Stimulated activated CD4-positive, alpha-beta T cell treated with anti-CD3 and anti-CD28 coated beads, Interleukin-1b, Interleukin-23, amount 100 ng/mL, for 48 hours (primary cell): ENCODE data around the gene PDGFC.
"Not testable (repeated sequence)": the region's sequence is repeated elsewhere in the genome, so short reads cannot be mapped to it uniquely, and the experiment has no call there.

Experiments used
- DNase-seq: peaks from one replicate; pipeline ENCODE4 v3.0.0-alpha.2; 2020

PDGFC gene

DNA sequence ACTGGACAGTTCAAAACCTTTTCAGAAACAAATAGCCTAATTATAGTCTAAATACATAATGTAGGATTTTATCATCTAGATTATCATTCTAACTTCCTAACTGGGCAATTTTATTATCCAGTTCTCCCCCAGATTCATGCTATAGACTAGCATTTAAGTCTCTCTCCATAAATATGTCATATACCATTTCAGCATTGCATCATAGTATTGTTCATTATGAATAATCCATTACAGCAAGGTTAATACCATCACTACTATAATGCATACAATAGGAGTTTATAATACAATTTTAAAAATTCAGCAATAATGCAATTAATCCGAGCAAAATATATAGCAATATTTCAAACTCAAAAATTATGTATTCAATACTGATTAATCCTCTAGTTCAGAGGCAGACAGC is 77.4 kb downstream of the PDGFC start:
- DNase-seq: no peak

DNA sequence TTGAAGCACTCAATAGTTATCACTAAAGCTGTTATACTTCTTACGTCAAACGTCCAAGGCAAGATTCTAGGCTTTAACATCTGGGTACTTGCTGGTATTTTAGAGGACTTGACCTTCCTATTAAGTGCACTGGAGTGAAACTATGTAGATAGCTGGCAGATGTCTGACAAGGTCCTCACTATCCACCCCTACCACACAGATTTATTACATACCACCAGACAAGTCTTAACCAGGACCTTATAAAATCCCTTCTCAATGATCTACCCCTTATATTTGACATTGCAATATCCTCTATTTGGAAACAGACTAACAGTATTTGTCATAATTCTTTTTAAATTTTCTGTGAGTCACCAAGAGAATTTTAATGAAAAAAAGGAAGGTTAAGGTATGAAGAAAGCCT is 78.8 kb downstream of the PDGFC start:
- DNase-seq: no peak

GRCh38 chr4:156889616-156890594 is 81.7 kb downstream of the PDGFC start:
- DNase-seq: no peak

DNA sequence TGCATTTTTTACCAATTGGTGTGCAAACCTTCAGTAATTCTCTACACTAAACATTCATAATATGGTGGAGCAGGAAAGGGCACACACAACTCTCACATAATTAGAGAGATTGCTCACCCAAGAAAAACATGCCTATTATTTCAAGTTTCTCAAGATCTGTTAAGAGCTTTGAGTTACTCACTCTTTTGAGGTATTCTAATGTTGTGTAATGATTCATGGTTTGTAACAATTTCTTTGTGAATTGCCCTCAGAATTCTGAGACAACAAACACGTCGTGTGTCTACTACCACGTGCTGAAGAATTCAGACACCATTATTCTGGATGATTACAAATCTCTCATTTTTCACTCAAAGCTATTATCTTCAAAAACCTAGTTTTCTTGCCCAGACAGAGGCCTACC is 82.8 kb downstream of the PDGFC start:
- no peak for DNase-seq

- no peak for DNase-seq
Measured at GRCh38 chr4:156886481-156886880, 85.1 kb downstream of the PDGFC start.

DNA sequence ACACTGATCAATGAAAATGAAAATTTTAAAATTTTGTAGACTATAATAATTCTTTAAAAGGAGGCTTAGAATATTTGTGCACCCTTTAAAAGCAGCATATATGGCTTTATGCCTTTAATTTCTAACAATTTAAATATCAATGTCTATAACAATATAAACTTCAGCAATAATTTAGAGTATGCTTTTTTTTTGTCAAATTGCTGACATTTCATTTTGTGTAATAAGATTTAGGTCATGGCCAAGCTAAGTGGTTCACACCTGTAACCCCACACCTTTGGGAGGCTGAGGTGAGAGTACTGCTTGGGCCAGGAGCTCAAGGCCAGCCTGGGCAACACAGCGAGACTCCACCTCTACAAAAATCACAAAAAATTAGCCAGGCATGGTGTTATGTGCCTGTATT is 86.2 kb downstream of the PDGFC start:
- no peak for DNase-seq

GRCh38 chr4:156884183-156884582 is 87.4 kb downstream of the PDGFC start:
- no peak for DNase-seq

DNA sequence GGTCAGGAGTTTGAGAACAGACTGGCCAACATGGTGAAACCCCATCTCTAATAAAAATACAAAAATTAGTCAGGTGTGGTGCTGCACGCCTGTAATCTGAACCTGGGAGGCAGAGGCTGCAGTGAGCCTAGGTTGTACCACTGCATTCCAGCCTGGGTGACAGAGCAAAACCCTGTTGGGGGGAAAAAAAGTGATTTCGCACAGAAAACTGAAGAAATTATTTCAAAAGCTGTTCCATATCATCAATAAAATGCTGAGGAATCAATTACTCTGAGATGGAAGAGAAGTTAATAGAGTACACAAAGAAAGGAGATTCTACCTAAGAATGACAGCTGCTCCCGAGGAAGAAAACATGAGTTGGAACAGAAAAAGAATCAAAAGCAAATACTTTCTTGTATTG is 95.9 kb downstream of the PDGFC start:
- DNase-seq: no peak

GRCh38 chr4:156875055-156875454 is 96.5 kb downstream of the PDGFC start:
- no peak for DNase-seq

DNA sequence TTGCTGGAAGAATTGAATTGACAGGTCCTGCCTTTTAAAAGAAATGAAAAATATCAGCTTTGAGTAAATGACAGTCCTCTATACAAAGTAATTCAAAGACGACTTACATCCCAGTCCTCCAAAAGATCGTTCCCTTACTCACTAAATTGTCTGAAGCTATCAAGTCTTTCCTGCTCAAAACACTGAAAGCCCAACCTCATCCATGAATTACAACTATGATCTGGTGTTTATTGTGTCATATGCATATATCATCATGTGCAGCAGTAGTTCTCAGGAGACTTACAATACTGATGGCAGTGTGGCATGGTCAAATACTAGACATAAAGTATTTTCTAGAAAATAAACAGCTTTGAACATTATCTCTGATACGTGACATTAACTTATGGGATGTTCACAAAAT is 97.8 kb downstream of the PDGFC start:
- no peak for DNase-seq

DNA sequence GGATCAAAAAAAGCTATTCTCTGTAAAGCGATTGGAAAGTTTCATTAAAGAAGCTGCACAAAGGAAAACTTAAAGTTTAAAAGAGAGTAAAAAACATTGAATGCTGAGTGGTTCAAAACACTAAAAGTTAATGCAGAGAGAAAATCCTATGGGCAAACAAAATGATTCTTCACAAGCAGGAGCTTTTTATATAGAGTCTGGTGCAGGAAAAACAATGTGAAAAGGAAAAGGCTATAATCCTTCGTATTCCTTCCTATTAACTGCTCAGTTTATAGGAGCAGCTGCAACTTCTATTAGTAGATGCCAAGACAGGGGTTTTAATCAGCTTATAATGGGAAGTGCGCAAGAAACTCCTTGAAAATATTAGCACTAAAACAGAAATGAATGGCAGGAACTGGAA is 100.7 kb downstream of the PDGFC start:
- DNase-seq: no peak

DNA sequence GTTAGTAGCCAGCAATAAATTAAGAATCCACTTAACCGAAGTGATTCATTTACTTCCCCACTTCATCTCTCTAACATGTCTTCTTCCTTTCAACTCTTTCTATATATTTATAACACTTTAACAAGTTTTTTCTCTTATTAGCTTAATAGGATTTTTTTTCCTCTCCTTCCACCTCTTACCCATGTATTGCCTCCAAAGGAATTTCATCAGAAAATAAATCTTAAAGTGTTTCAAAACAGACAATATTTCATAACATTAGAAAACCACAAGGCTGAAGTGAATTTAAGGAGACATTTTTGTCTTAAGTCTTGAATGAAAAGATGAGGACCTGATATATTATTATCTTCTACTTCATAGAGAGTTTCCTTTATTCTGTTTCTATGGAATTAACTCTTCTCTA is 101.5 kb downstream of the PDGFC start:
- DNase-seq: no peak

DNA sequence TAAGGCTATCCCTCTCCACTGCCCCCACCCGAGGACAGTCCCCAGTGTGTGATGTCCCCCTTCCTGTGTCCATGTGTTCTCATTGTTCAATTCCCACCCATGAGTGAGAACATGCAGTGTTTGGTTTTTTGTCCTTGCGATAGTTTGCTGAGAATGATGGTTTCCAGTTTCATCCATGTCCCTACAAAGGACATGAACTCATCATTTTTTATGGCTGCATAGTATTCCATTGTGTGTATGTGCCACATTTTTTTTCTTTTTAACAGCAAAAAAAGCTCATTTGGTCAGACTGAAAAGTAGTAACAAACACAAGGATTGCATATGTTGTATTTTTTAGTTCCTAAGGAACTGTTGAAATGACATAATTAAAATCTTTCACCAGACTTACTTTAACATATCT is 105.5 kb downstream of the PDGFC start:
- DNase-seq: not testable (repeated sequence)

DNA sequence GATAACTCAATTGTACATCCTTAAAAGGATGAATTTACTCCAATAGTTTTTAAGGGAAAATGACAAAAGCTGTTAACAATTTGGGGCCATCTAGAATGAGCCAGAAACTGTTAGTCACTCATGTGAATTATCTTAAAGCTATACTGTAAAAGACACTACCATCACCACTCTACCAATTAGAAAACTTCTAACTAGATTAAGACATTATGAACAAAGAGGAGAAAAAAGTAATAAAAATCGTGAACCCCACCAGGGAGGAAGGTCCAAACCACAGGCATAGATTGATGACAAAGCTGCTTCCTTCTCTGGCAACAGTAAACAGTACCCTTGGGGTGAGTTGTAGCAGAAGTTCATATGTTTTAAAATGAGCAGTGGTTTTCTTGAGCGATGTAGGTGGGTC is 106.1 kb downstream of the PDGFC start:
- DNase-seq: no peak

DNA sequence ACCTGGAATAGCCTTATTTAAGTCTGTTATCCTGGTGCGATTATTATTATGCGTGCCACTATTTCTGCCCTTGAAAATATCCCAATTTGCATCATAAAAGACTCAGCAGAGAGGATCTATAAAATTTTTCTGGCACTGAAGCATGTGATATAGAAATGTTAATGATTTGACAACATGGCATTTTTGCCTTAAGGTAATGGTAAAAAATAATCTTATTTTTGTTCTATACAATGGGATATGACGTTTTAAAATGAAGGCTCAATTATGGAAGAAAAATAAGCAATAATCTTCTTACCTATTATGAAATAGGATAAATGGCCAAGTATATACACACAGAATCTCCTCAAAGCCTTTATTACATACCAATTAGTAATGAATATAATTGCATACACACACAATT is 113.5 kb downstream of the PDGFC start:
- DNase-seq: no peak

GRCh38 chr4:156838761-156839160 is 132.8 kb downstream of the PDGFC start:
- DNase-seq: no peak

GRCh38 chr4:156837625-156838345 is 133.8 kb downstream of the PDGFC start:
- DNase-seq: no peak

DNA sequence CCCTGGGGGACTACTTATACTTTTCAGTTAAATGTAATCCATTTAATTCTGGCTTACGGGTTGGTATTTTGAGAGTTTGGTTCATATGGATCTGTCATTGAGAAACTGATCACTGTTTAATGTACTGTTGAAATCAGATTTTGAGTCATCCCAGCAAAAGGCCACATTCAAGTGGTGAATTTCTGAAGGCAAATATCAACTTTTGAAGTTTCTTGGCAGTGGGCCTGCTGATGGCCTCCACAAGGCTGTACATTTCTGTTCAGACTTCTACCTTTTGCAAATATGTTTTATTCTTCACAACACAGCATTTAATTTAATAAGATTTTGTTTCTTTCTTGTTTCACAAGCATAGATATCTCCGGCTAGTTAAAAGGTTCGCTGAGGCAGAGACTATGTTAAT is 138.7 kb downstream of the PDGFC start:
- DNase-seq: no peak

GRCh38 chr4:156830351-156830750 is 141.2 kb downstream of the PDGFC start:
- DNase-seq: no peak

- DNase-seq: no peak
Measured at GRCh38 chr4:156829201-156829873, 142.3 kb downstream of the PDGFC start.

- no peak for DNase-seq
Measured at GRCh38 chr4:156827519-156827918, 144.1 kb downstream of the PDGFC start.

GRCh38 chr4:156825074-156825473 is 146.5 kb downstream of the PDGFC start:
- DNase-seq: no peak

GRCh38 chr4:156824451-156825060 is 147.0 kb downstream of the PDGFC start:
- DNase-seq: no peak
